ENCODE data around the gene SCN4A.

- TF ChIP-seq POLR2A (IDR thresholded peaks at IDR 0.05; ENCODE audit: low read length) (no peak), GATA1 (IDR thresholded peaks at IDR 0.05; ENCODE audit: low read depth, low read length) (no peak)
These were observed 6.0 kb downstream of the SCN4A start for GRCh38 chr17:63966646-63967264.
